PC-9 (cell line): Measurements from ENCODE around the gene KAT6B. TPM values are rescaled to one million over a fixed set of nuclear protein-coding genes. Genes with fewer than 3 reads are reported as not detected.

Experiments
- BruUV-seq: library from RNA; stranded (reverse); fragments of 400-500 nt; replicated peaks from 2 replicates; lab custom pipeline; 2021; lab: Mats Ljungman, UMichigan
- CTCF ChIA-PET: fragments of 300-600 bp; sonication (Branson Sonifier 250); formaldehyde crosslinking; loops from one replicate; lab custom pipeline; 2022; ENCODE audit warnings: antibody characterized with exemption; lab: Charles Lee
- POLR2A ChIA-PET: fragments of 300-600 bp; sonication (Branson Sonifier 250); formaldehyde crosslinking; loops from one replicate; lab custom pipeline; 2022; ENCODE audit warnings: antibody characterized with exemption; ENCODE audit not compliant: unreplicated experiment; lab: Charles Lee
- DNase-seq, 2 experiments: peaks; one replicate each; pipeline versions ENCODE4 v3.0.0 to v3.0.0-alpha.2; 2015 to 2022; ENCODE audit warnings: mixed read lengths in 1 of 2
- H2AFZ ChIP-seq: fragments of 200-600 bp; sonication (generic); 2 replicates; pipeline ENCODE4 v1.8.1; 2017; ENCODE audit warnings: antibody characterized with exemption
- H3F3A ChIP-seq: fragments of 200-600 bp; sonication (generic); 2 replicates; pipeline ENCODE4 v1.8.1; 2017; ENCODE audit warnings: antibody characterized with exemption, mild to moderate bottlenecking, low read depth; ENCODE audit not compliant: insufficient read depth
- H3K27ac ChIP-seq: fragments of 200-600 bp; sonication (generic); 2 replicates; pipeline ENCODE4 v1.6.1; 2016; ENCODE audit warnings: mixed run types
- H3K27me3 ChIP-seq: fragments of 200-600 bp; sonication (generic); 2 replicates; pipeline ENCODE4 v1.6.1; 2016; ENCODE audit warnings: low read depth, mixed run types; ENCODE audit not compliant: insufficient read depth
- H3K36me3 ChIP-seq: fragments of 200-600 bp; sonication (generic); 2 replicates; pipeline ENCODE4 v1.6.1; 2016; ENCODE audit warnings: low read depth, mixed run types
- H3K4me1 ChIP-seq: fragments of 200-600 bp; sonication (generic); replicated peaks from 2 replicates; pipeline ENCODE4 v1.6.1; 2016; ENCODE audit warnings: mixed run types; ENCODE audit not compliant: insufficient read depth
- H3K4me2 ChIP-seq: fragments of 200-600 bp; sonication (generic); 2 replicates; pipeline ENCODE4 v1.6.1; 2017; ENCODE audit warnings: mixed run types
- H3K4me3 ChIP-seq: fragments of 200-600 bp; sonication (generic); 2 replicates; pipeline ENCODE4 v1.6.1; 2016; ENCODE audit warnings: mixed run types
- H3K79me2 ChIP-seq: fragments of 200-600 bp; sonication (generic); 2 replicates; pipeline ENCODE4 v1.6.1; 2017; ENCODE audit warnings: low read depth, mixed run types
- H3K9me2 ChIP-seq: fragments of 200-600 bp; sonication (generic); 2 replicates; pipeline ENCODE4 v1.8.1; 2017; ENCODE audit warnings: mild to moderate bottlenecking; ENCODE audit not compliant: insufficient read depth
- H3K9me3 ChIP-seq: fragments of 200-600 bp; sonication (generic); 2 replicates; pipeline ENCODE4 v1.8.1; 2016; ENCODE audit warnings: low read depth; ENCODE audit not compliant: insufficient read depth
- H4K20me1 ChIP-seq: fragments of 200-600 bp; sonication (generic); 2 replicates; pipeline ENCODE4 v1.8.1; 2017; ENCODE audit not compliant: insufficient read depth
- EZH2 ChIP-seq: fragments of 200-600 bp; sonication (generic); IDR thresholded peaks from 2 replicates; pipeline ENCODE4 v1.8.0; 2017; ENCODE audit warnings: antibody characterized with exemption, low read depth
- intact Hi-C: fragments of 100-400 bp; cut with micrococcal nuclease; formaldehyde crosslinking; loops from one replicate; pipeline ENCODE4 v1.10.0; 2022; ENCODE audit not compliant: unreplicated experiment
- total RNA-seq: library from RNA; stranded (reverse); gene quantifications from 2 replicates; pipeline ENCODE4 v1.2.3, GENCODE V29; 2021
- TF ChIP-seq, protein P1 (sequence below): fragments of 200-600 bp; sonication (generic); conservative IDR thresholded peaks from 2 replicates; pipeline ENCODE4 v1.6.1; 2017; ENCODE audit warnings: mixed run types, antibody characterized with exemption, mild to moderate bottlenecking, moderate library complexity

The KAT6B gene
- total RNA-seq, 1 experiment from 2014 or later = 30.9 TPM

- intact Hi-C loops = no loop called here
- POLR2A ChIA-PET = interaction anchor here (0.7 kb wide), 1 partner anchor 17 kb away, joined by 4 read pairs; no protein-coding TSS in a partner anchor
- no peak for DNase-seq
- Histone ChIP-seq H3K4me1 (peaks cover 7% of the 10 kb centered on the region; the same call in 1 of the 2 replicates), H3K4me3 (no peak overlapping the region), H3K9me2 (no peaks in the 10 kb centered on the region), H3K36me3 (no peaks in the 10 kb centered on the region), H3K27me3 (no peaks in the 10 kb centered on the region), H2AFZ (no peak overlapping the region), H3K79me2 (peaks cover 79% of the 10 kb centered on the region), H3F3A (0 out of 2 replicates have a peak, but pooled peaks cover 15% of the 10 kb centered on the region), H3K27ac (no peak overlapping the region), H4K20me1 (peaks cover 22% of the 10 kb centered on the region), H3K4me2 (no peak overlapping the region), H3K9me3 (no peaks in the 10 kb centered on the region)
- TF ChIP-seq, protein P1, sequence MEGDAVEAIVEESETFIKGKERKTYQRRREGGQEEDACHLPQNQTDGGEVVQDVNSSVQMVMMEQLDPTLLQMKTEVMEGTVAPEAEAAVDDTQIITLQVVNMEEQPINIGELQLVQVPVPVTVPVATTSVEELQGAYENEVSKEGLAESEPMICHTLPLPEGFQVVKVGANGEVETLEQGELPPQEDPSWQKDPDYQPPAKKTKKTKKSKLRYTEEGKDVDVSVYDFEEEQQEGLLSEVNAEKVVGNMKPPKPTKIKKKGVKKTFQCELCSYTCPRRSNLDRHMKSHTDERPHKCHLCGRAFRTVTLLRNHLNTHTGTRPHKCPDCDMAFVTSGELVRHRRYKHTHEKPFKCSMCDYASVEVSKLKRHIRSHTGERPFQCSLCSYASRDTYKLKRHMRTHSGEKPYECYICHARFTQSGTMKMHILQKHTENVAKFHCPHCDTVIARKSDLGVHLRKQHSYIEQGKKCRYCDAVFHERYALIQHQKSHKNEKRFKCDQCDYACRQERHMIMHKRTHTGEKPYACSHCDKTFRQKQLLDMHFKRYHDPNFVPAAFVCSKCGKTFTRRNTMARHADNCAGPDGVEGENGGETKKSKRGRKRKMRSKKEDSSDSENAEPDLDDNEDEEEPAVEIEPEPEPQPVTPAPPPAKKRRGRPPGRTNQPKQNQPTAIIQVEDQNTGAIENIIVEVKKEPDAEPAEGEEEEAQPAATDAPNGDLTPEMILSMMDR = no peak
- no peak for TF ChIP-seq EZH2
- CTCF ChIA-PET = no interaction called here
- BruUV-seq = no TSS peak
These were observed 5.2 kb downstream of the KAT6B start for GRCh38 chr10:74831518-74832120.

DNA sequence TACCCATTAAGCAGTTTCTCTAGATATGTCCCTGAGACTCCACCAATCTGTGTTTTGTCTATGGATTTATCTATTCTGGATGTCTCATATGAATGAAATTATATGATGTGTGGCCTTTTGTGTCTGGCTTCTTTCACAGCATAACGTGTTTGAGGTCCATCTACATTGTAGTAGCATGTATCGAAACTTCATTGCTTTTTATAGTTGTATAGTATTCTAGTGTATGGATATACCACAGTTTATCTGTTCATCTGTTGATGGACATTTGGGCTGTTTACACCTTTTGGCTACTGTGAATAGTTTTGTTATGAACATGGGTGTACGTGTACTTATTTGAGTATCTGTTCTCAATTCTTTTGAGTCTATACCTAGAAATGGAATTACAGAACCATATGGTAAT lies 9.6 kb downstream of the KAT6B start:
- Histone ChIP-seq H2AFZ (no peak overlapping the region), H3K27me3 (no peaks in the 10 kb centered on the region), H3K4me2 (no peak overlapping the region), H3K4me3 (no peak overlapping the region), H3K27ac (no peak overlapping the region), H3K79me2 (peaks cover 59% of the 10 kb centered on the region), H3K9me3 (no peaks in the 10 kb centered on the region), H3K4me1 (no peaks in the 10 kb centered on the region), H3F3A (no peaks in the 10 kb centered on the region), H3K9me2 (no peaks in the 10 kb centered on the region), H3K36me3 (no peaks in the 10 kb centered on the region), H4K20me1 (peaks cover 14% of the 10 kb centered on the region)
- BruUV-seq = no TSS peak
- DNase-seq = no peak
- intact Hi-C loops = no loop called here
- no peak for TF ChIP-seq EZH2
- TF ChIP-seq, protein P1 = no peak
- ChIA-PET POLR2A (no interaction called here), CTCF (no interaction called here)

GRCh38 chr10:74836877-74837276 lies 10.5 kb downstream of the KAT6B start:
- ChIA-PET CTCF (interaction anchor here (0.6 kb wide), 1 partner anchor 159 kb away, joined by 8 read pairs; no protein-coding TSS in a partner anchor), POLR2A (no interaction called here)
- TF ChIP-seq EZH2 = no peak
- TF ChIP-seq, protein P1 = no peak
- peaks cover 50% of the 10 kb centered on the region for H3K79me2 ChIP-seq
- no peaks in the 10 kb centered on the region for H3K36me3 ChIP-seq
- no peak overlapping the region for H3K27ac ChIP-seq
- peaks cover 13% of the 10 kb centered on the region for H4K20me1 ChIP-seq
- no peak overlapping the region for H3K4me2 ChIP-seq
- no peaks in the 10 kb centered on the region for H3K4me1 ChIP-seq
- no peaks in the 10 kb centered on the region for H3K27me3 ChIP-seq
- no peak for DNase-seq
- H3F3A ChIP-seq = no peaks in the 10 kb centered on the region
- no peaks in the 10 kb centered on the region for H3K9me2 ChIP-seq
- no TSS peak for BruUV-seq
- H3K9me3 ChIP-seq = no peaks in the 10 kb centered on the region
- intact Hi-C loops = no loop called here
- no peak overlapping the region for H2AFZ ChIP-seq
- H3K4me3 ChIP-seq = no peak overlapping the region
